HG03139 (cell line): Measurements from ENCODE around the gene PRIM2.
"Not testable (repeated sequence)": the region's sequence is repeated elsewhere in the genome, so short reads cannot be mapped to it uniquely, and the experiment has no call there.

ENCODE experiments used
- ATAC-seq: cut with Tn5 transposase; IDR thresholded peaks from one replicate; pipeline ENCODE4 v1.9.1; 2021; ENCODE audit not compliant: unreplicated experiment

Gene PRIM2

GRCh38 chr6:57308755-57309154 lies 8.7 kb upstream of the PRIM2 start:
- ATAC-seq = not testable (repeated sequence)

GRCh38 chr6:57310095-57310816 lies 7.2 kb upstream of the PRIM2 start:
- ATAC-seq = not testable (repeated sequence)

DNA sequence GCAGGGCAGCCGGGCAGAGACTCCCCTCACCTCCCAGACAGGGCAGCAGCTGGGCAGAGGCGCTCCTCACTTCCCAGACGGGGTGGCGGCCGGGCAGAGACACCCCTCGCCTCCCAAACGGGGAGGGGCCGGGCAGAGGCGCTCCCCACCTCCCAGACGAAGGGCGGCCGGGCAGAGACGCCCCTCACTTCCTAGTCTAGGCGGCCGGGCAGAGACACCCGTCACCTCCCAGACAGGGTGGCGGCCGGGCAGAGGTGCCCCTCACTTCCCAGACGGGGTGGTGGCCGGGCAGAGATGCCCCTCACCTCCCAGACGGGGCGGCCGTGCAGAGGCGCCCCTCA lies 6.6 kb upstream of the PRIM2 start:
- no peak for ATAC-seq

DNA sequence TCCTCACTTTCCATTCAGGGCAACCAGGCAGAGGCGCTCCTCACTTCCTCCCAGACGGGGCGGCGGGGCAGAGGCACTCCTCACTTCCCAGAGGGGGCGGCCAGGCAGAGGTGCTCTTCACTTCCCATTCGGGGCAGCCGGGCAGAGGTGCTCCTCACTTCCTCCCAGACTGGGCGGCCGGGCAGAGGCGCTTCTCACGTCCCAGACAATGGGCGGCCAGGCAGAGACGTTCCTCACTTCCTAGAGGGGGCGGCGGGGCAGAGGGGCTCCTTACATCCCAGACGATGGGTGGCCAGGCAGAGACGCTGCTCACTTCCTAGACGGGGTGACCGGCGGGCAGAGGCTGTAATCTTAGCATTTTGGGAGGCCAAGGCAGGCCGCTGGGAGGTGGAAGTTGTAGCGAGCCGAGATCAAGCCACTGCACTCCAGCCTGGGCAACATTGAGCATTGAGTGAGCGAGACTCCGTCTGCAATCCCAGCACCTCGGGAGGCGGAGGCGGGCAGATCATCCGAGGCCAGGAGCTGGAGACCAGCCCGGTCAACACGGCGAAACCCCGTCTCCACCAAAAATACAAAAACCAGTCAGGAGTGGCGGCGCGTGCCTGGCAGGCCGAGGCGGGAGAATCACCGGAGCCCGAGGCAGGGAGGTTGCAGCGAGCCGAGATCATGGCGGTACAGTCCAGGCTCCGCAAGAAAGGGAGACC lies 6.0 kb upstream of the PRIM2 start:
- ATAC-seq = not testable (repeated sequence)

DNA sequence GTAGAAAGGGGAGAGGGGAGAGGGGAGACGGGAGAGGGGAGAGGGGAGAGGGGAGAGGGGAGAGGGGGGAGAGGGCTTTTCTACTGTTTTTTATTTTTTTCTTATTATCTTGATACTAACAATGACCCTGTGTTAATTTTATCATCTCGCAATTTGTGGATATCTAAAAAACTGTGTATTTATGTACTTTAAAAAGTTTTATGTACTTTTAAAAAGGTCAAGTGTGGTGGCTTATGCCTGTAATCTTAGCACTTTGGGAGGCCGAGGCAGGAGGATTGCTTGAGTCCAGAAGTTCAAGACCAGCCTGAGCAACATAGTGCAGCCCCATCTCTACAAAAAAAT lies 5.5 kb upstream of the PRIM2 start:
- ATAC-seq = no peak

DNA sequence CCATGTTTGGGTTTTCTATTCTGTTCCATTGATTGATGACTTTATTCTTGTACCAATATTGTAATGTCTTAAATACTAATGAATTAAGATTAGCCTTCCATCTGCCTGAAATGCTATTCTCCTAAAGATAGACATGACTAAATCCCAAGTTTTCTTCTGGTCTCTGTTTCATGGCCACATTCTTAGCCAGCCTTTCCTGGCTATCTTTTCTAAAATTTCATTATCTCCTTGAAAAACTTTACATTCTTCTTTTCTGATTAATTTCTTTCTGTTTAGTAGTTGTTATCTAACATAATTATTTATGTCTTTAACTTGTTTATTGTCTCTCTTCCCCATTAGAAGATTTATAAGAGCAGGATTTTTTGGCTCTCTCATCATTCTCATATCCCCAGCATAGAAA lies 4.4 kb upstream of the PRIM2 start:
- no peak for ATAC-seq

DNA sequence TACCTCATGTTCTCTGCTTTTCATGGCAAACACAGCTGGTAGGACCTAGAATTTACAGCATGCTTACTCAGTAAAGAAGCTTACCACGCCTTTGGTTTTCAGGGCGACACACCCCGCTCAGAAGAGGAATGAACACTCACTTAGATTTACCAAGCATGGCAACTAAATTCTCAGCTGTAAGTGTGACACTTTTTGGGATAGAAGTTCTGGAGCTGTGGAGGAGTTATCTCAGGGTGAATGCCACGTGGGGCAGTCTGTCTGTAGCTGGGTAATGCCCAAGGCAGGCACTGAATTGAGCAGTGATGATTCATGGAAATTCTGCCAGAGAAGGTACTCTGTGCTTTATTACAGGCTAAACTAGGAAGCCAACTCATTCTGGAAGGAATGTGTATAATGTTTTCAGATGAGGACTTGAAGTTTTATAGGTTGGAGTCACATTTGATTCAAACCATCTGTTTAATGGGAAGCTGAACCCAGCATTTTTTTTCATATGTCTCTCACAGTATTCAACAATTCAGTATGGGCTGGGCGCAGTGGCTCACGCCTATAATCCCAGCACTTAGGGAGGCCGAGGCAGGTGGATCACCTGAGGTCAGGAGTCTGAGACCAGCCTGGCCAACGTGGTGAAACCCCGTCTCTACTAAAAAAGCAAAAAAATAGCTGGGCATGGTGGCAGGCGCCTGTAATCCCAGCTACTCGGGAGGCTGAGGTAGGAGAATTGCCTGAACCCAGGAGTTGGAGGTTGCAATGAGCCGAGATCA lies 3.5 kb upstream of the PRIM2 start:
- ATAC-seq = no peak

DNA sequence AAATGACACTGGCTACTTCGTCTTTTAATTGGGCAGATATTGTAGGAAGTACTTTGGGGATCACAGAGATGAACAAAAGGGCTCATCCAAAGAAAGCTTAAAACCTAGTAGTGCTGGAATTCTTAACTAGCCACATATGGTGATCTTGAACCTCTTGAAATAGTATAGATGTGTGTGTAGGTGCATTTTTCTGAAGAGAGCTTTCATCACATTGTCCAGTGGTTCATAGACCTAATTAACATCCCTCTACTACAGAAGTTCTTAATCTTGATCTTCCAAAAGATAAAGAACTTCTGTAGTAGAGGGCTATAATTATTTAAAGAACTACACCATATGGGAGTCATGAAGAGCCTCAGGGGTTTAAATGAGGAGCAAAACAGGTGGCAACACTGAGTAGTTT lies 2.3 kb upstream of the PRIM2 start:
- no peak for ATAC-seq

DNA sequence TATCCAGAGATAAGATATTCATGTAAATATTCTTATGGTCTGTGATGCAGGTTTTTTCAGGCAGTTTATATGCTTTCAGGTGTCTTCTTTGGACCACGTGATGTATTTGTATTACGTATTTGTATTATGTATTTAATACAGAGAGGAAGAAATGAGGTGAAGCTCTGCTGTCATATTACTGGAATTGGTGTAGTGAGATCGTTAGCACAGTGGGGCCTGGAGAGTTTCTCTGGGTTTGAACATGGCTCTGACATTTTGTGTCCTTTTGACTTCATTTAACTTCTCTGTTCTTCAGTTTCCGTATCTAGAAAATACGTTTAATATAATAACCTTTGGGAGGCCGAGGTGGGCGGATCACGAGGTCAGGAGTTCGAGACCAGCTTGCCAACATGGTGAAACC lies 1.6 kb upstream of the PRIM2 start:
- ATAC-seq = no peak

DNA sequence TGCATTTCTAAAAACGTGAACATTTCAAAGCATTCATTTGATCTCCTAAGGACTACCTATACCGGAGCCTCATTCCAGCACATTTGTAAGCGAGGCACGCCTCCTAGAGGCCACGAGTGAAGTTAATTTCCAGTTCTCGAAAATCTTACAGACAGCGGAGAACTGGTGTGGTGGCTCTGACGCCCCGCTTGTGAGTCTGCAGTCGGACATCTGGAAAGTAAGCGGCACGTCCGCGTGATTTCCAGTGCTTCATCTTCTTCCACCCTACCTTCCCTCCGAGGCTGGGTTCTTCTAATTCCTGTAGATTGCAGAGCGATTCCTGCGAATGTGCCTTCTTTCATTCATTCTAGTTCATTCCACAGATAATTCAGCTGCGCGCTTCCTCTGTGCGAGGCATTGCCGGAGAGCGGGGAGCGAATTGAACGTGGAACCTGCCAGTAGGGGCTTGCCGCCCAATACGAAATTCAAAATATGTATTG lies 810 bp upstream of the PRIM2 start:
- peak; percentile 80 for ATAC-seq

DNA sequence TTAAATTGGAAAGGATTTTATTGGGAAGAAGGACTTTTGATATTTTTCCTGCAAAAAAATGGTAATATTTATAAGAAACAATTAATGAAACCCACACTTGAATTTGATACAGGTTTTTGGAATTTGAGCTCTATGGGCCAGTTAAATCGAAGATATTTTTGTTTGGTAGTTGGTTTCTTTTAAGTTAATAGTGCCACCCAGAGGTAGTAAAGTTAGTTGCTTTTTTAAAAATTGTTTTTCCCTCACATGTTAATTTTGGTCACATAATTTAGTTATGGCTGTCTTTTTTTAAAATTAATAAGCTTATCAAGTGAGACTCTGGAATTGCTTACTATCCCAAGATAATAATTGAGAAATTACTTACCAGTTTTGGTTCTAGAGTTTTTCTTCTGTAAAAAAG lies 7.1 kb downstream of the PRIM2 start:
- ATAC-seq = no peak

DNA sequence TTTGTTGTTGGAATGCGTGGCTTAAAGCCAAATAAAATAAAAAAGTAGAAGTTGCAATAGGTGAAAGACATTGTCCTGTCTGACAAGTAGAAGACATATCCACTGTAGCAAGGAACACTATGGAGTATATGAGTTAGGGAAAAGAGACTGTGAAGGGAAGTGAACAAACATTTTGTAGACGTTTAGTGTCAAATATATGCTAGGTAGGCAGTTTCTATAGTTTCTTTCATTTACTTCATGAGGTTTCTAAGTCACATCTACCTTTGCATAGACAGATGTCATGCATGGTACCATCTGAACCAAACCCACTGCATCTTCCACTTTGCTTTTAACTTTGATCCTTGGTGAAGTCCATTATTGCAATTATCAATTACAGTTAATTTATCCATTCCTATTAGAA lies 9.9 kb downstream of the PRIM2 start:
- no peak for ATAC-seq

GRCh38 chr6:57328074-57328473 lies 10.6 kb downstream of the PRIM2 start:
- no peak for ATAC-seq

DNA sequence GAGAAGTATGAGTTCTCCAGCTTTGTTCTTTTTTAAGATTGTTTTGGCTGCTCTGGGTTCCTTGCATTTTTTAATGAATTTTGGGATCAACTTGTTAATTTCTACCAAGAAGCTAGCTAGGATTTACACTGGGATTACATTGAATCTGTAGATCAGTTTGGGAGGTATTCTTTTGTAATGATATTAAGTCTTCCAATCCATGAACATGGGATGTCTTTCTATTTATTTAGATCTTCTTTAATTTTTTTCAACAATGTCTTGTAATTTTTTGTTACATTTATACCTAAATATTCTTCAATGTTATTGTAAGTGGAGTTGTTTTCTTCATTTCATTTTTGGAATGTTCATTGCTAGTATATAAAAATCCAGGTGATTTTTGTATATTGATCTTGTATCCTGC lies 12.5 kb downstream of the PRIM2 start:
- no peak for ATAC-seq

- no peak for ATAC-seq
Measured at GRCh38 chr6:57342148-57342669, 24.8 kb downstream of the PRIM2 start.

- not testable (repeated sequence) for ATAC-seq
Measured at GRCh38 chr6:57343342-57343741, 25.9 kb downstream of the PRIM2 start.

GRCh38 chr6:57346715-57347114 lies 29.3 kb downstream of the PRIM2 start:
- not testable (repeated sequence) for ATAC-seq

- ATAC-seq = not testable (repeated sequence)
Measured at GRCh38 chr6:57347597-57347996, 30.2 kb downstream of the PRIM2 start.

GRCh38 chr6:57350443-57350842 lies 33.0 kb downstream of the PRIM2 start:
- not testable (repeated sequence) for ATAC-seq

DNA sequence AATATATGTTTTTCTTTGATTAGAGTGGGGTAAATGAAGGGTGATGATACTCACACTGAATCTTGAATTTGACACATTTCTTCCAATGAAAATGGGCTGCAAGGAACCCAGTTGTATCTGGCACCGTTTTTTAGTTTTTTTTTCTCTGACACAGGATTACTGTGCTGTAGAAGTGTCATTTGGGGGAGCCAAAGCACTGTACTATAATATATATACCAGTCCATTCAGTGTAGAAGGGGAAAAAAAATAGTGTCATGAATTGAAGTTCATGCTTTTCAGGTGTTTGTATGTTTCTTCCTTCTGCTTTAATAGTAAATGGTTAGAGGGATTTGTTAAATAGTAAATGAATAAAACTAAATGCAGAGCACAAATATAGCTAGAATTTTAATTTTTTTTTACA lies 35.2 kb downstream of the PRIM2 start:
- not testable (repeated sequence) for ATAC-seq

DNA sequence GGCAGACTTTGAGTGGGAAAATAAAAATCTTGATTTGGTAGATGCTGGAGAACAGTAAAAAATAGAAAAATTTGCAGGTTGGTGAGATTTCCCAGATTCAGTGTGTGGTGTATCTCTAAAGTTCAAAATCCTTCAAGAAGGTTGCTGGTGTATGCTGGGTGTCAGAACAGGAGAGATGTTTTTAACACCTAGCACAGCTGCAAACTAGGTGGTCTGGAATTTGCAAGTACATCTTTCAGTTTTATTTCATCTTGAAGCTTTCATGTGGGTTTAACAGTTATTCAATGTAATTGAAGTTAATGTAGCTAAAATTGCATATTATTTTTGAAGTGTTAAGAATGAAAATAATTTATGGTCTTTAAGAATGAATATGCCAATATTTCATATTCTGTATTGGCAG lies 40.9 kb downstream of the PRIM2 start:
- ATAC-seq = not testable (repeated sequence)

DNA sequence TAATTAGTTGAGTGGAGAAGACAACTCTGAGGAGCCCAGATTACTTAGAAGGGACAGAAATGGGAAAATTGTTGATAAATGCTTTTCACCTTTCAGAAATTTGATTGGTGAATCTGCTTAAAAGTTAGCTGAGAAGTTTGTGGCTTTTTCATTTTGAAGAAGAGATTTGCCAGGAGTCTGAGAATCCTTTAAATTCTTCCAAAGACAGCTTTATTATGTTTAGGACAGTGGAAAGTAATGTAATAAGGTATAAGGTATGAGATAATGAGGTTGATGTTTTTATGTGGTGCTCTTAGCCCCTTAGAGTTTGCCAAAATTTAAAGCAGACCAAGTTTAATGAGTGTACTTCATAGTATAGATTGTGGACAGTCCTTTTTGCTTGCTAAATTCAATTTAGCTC lies 42.3 kb downstream of the PRIM2 start:
- ATAC-seq = not testable (repeated sequence)
